ENCODE results near the gene CHST2.

GRCh38 chr3:143119974-143120715 lies 574 bp downstream of the CHST2 start:
- no peak for TF ChIP-seq EZH2 (IDR thresholded peaks at IDR 0.05)
- peak; percentile 41 for TF ChIP-seq CTCF (IDR thresholded peaks at IDR 0.05)
- TF ChIP-seq EZH2phosphoT487 (IDR thresholded peaks at IDR 0.05), result no peak
